Astrocyte (in vitro differentiated cells and primary cell): ENCODE measurements around the gene RCAN2. TPM values are rescaled to one million over a fixed set of nuclear protein-coding genes. Genes with fewer than 3 reads are reported as not detected.

Experiments
- DNase-seq: peaks from one replicate; pipeline ENCODE4 v3.0.0-alpha.2; 2010; ENCODE audit warnings: low read depth
- FAIRE-seq: peaks from 2 replicates; lab custom pipeline; 2011; peaks lifted over from hg19 to GRCh38; lab: Jason Lieb, UNC
- H2AFZ ChIP-seq: 2 replicates; pipeline ENCODE4 v1.6.0; 2012; ENCODE audit warnings: low read depth, low read length, inconsistent platforms
- H3K27ac ChIP-seq: 2 replicates; pipeline ENCODE4 v1.5.1; 2011; ENCODE audit warnings: low read depth, low read length, inconsistent platforms
- H3K27me3 ChIP-seq: 2 replicates; pipeline ENCODE4 v1.6.0; 2011; ENCODE audit warnings: low read length, inconsistent platforms; ENCODE audit not compliant: insufficient read depth
- H3K36me3 ChIP-seq: 2 replicates; pipeline ENCODE4 v1.5.1; 2011; ENCODE audit warnings: low read length, inconsistent platforms; ENCODE audit not compliant: insufficient read depth
- H3K4me1 ChIP-seq: 2 replicates; pipeline ENCODE4 v1.5.1; 2011; ENCODE audit warnings: low read length, inconsistent platforms; ENCODE audit not compliant: insufficient read depth
- H3K4me2 ChIP-seq: 2 replicates; pipeline ENCODE4 v1.6.0; 2012; ENCODE audit warnings: low read length, inconsistent platforms
- H3K4me3 ChIP-seq: 2 replicates; pipeline ENCODE4 v1.5.1; 2011; ENCODE audit warnings: low read depth, mild to moderate bottlenecking, low read length, inconsistent platforms; ENCODE audit not compliant: insufficient read depth
- H3K79me2 ChIP-seq: 2 replicates; pipeline ENCODE4 v1.6.0; 2012; ENCODE audit warnings: mild to moderate bottlenecking, low read length, inconsistent platforms; ENCODE audit not compliant: insufficient read depth
- H3K9ac ChIP-seq: 2 replicates; pipeline ENCODE4 v1.6.0; 2012; ENCODE audit warnings: mild to moderate bottlenecking, low read length, inconsistent platforms
- H3K9me3 ChIP-seq: 2 replicates; pipeline ENCODE4 v1.5.1; 2012; ENCODE audit warnings: low read depth, mild to moderate bottlenecking, low read length, inconsistent platforms; ENCODE audit not compliant: insufficient read depth
- H4K20me1 ChIP-seq: 2 replicates; pipeline ENCODE4 v1.6.0; 2012; ENCODE audit warnings: low read length, inconsistent platforms; ENCODE audit not compliant: insufficient read depth
- H3K27ac Mint-ChIP-seq: one replicate; pipeline ENCODE4 v1.8.0; 2021; ENCODE audit warnings: mild to moderate bottlenecking, mixed read lengths; ENCODE audit not compliant: unreplicated experiment
- H3K27me3 Mint-ChIP-seq: one replicate; pipeline ENCODE4 v1.8.0; 2021; ENCODE audit warnings: low read depth, mixed read lengths; ENCODE audit not compliant: unreplicated experiment
- H3K36me3 Mint-ChIP-seq: one replicate; pipeline ENCODE4 v1.8.0; 2021; ENCODE audit warnings: low read depth, mixed read lengths; ENCODE audit not compliant: unreplicated experiment
- H3K4me1 Mint-ChIP-seq: one replicate; pipeline ENCODE4 v1.8.0; 2021; ENCODE audit warnings: low read depth, mixed read lengths; ENCODE audit not compliant: unreplicated experiment
- H3K4me3 Mint-ChIP-seq: one replicate; pipeline ENCODE4 v1.8.0; 2021; ENCODE audit warnings: mild to moderate bottlenecking, moderate library complexity, mixed read lengths; ENCODE audit not compliant: unreplicated experiment
- H3K9me3 Mint-ChIP-seq: one replicate; pipeline ENCODE4 v1.8.0; 2021; ENCODE audit warnings: mild to moderate bottlenecking, mixed read lengths; ENCODE audit not compliant: unreplicated experiment
- EZH2 ChIP-seq: IDR thresholded peaks from 2 replicates; pipeline ENCODE4 v1.6.1; 2012; ENCODE audit warnings: mild to moderate bottlenecking, low read length, inconsistent platforms; ENCODE audit not compliant: insufficient read depth
- total RNA-seq: library from RNA; stranded (reverse); gene quantifications from 2 replicates; pipeline ENCODE4 v1.2.1, GENCODE V29; 2021
- TF ChIP-seq, protein P1 (sequence below): IDR thresholded peaks from 2 replicates; pipeline ENCODE4 v1.5.1; 2011; ENCODE audit warnings: low read depth, mild to moderate bottlenecking, inconsistent platforms, low read length, moderate library complexity; ENCODE audit not compliant: insufficient read depth

The RCAN2 gene
- total RNA-seq, 1 donor from 2014 or later = 10.6 TPM

DNA sequence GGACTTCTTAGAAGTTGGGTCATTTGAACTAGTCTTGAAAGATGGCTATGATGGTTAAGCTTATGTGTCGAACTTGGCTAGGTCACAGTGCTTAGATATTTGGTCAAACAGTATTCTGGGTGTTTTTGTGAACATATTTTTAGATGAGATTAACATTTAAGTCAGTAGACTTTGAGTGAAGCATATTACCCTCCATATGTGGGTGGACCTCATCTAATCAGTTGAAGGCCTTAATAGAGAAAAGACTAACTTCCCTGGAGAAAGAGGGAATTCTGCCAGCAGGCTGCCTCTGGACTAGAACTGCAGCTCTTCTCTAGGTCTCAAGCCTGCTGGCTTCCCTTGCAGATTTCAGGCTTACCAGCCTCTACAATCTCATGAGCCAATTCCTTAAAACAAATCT is 76.9 kb downstream of the RCAN2 start:
- no peak overlapping the region for H3K27ac ChIP-seq
- no peaks in the 10 kb centered on the region for H3K36me3 ChIP-seq

DNA sequence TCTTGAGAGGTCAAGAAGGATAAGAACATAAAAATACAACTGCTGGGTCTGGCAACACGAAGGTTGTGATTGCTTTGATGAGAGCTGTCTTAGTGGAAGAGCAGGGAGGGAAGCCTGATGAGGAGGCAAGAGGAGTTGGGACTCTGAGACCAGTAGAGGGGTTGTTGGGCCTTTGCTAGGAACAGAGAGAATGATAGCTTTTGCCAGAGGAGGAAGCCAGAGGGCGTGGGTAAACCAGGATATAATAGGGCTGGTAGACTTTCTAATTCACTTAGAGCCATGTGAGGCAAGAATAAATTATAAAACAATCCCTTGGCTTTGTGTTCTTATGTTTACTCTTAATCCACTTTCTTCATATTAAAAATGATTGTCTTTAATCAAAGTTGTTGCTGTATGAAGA is 78.6 kb downstream of the RCAN2 start:
- Mint-ChIP-seq H3K27me3 (no peaks in the 10 kb centered on the region), H3K4me3 (no peak overlapping the region), H3K4me1 (no peaks in the 10 kb centered on the region), H3K36me3 (no peaks in the 10 kb centered on the region), H3K9me3 (no peaks in the 10 kb centered on the region), H3K27ac (no peak overlapping the region)
- no peaks in the 10 kb centered on the region for H3K27me3 ChIP-seq
- H3K36me3 ChIP-seq = no peaks in the 10 kb centered on the region
- H3K9ac ChIP-seq = no peak overlapping the region
- FAIRE-seq (no peak), DNase-seq (no peak)
- H3K4me1 ChIP-seq = no peaks in the 10 kb centered on the region
- H3K27ac ChIP-seq = no peak overlapping the region
- no peak overlapping the region for H3K4me2 ChIP-seq
- no peaks in the 10 kb centered on the region for H3K9me3 ChIP-seq
- TF ChIP-seq EZH2 = no peak
- TF ChIP-seq, protein P1, sequence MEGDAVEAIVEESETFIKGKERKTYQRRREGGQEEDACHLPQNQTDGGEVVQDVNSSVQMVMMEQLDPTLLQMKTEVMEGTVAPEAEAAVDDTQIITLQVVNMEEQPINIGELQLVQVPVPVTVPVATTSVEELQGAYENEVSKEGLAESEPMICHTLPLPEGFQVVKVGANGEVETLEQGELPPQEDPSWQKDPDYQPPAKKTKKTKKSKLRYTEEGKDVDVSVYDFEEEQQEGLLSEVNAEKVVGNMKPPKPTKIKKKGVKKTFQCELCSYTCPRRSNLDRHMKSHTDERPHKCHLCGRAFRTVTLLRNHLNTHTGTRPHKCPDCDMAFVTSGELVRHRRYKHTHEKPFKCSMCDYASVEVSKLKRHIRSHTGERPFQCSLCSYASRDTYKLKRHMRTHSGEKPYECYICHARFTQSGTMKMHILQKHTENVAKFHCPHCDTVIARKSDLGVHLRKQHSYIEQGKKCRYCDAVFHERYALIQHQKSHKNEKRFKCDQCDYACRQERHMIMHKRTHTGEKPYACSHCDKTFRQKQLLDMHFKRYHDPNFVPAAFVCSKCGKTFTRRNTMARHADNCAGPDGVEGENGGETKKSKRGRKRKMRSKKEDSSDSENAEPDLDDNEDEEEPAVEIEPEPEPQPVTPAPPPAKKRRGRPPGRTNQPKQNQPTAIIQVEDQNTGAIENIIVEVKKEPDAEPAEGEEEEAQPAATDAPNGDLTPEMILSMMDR = no peak
- H4K20me1 ChIP-seq = no peaks in the 10 kb centered on the region
- H3K4me3 ChIP-seq = no peak overlapping the region
- H3K79me2 ChIP-seq = no peaks in the 10 kb centered on the region
- no peak overlapping the region for H2AFZ ChIP-seq

More for the DNA sequence above, 76.9 kb downstream of the RCAN2 start:
- Mint-ChIP-seq H3K4me1 (no peaks in the 10 kb centered on the region), H3K36me3 (no peaks in the 10 kb centered on the region), H3K27me3 (no peaks in the 10 kb centered on the region), H3K4me3 (no peak overlapping the region), H3K27ac (no peak overlapping the region), H3K9me3 (no peaks in the 10 kb centered on the region)
- H3K9me3 ChIP-seq = no peaks in the 10 kb centered on the region
- DNase-seq (no peak), FAIRE-seq (no peak)
- no peak for TF ChIP-seq EZH2
- TF ChIP-seq, protein P1 = no peak
- no peaks in the 10 kb centered on the region for H3K27me3 ChIP-seq
- no peaks in the 10 kb centered on the region for H4K20me1 ChIP-seq
- H3K79me2 ChIP-seq = no peaks in the 10 kb centered on the region
- no peak overlapping the region for H3K4me3 ChIP-seq
- H3K4me2 ChIP-seq = no peak overlapping the region
- no peaks in the 10 kb centered on the region for H3K4me1 ChIP-seq
- no peak overlapping the region for H2AFZ ChIP-seq
- no peak overlapping the region for H3K9ac ChIP-seq

DNA sequence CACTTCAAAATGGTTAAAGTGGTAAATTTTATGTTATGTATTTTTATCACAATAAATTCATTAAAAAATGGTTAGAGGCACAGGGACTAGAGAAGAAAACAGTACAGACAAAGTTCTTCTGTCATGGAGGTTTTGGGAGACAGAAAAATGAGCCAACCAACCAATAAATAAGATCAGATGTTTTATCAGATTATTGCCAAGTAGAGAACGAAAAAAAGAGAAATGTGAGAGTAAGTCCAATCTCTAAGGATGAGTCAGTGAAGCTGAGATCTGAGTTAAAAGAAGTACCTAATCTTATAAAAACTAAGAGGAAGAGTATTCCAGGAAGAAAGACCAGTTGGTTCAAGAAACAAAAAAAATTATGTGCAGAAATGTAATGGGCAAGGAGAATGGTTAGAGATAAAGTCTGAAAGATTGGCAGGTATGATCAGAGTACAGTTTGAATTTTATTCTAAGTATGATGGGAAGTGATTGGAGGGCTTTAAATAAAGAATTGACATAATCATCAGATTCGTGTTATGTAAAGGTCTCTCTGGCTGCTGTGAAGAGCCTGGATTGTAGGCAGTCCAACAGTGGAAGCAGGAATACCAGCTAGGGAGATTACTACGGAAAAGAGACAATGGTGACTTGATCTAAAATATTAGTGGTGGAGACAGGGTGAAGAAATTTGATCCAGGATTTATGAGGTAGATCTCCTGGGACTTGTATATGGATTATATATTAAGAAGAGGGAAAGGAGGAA is 79.6 kb downstream of the RCAN2 start:
- TF ChIP-seq EZH2 = no peak
- TF ChIP-seq, protein P1 = no peak
- no peak overlapping the region for H2AFZ ChIP-seq
- no peaks in the 10 kb centered on the region for H3K9me3 ChIP-seq
- H3K4me1 Mint-ChIP-seq = no peaks in the 10 kb centered on the region
- H4K20me1 ChIP-seq = no peaks in the 10 kb centered on the region
- no peak overlapping the region for H3K27ac Mint-ChIP-seq
- H3K4me3 Mint-ChIP-seq = no peak overlapping the region
- no peaks in the 10 kb centered on the region for H3K36me3 Mint-ChIP-seq
- DNase-seq (no peak), FAIRE-seq (no peak)
- no peaks in the 10 kb centered on the region for H3K9me3 Mint-ChIP-seq
- H3K4me2 ChIP-seq = no peak overlapping the region
- H3K4me3 ChIP-seq = no peak overlapping the region
- no peak overlapping the region for H3K27ac ChIP-seq
- H3K27me3 ChIP-seq = no peaks in the 10 kb centered on the region
- no peaks in the 10 kb centered on the region for H3K27me3 Mint-ChIP-seq
- H3K79me2 ChIP-seq = no peaks in the 10 kb centered on the region
- no peak overlapping the region for H3K9ac ChIP-seq
- no peaks in the 10 kb centered on the region for H3K36me3 ChIP-seq
- H3K4me1 ChIP-seq = no peaks in the 10 kb centered on the region
